Dermis blood vessel endothelial cell (primary cell): ENCODE data around the gene VARS2. TPM values are rescaled to one million over a fixed set of nuclear protein-coding genes. Genes with fewer than 3 reads are reported as not detected.
"Not testable (repeated sequence)": the region's sequence is repeated elsewhere in the genome, so short reads cannot be mapped to it uniquely, and the experiment has no call there.

ENCODE experiments used
- DNase-seq: peaks from one replicate; pipeline ENCODE4 v3.0.0; 2010
- total RNA-seq: library from RNA; depleted of rRNA; stranded (reverse); fragments of >200 nt; gene quantifications from 2 replicates; pipeline ENCODE4 v1.2.3, GENCODE V29; 2014

Gene VARS2
- total RNA-seq, 1 donor from 2014 or later: 11.7 TPM

- no peak for DNase-seq
These were observed 13.1 kb upstream of the VARS2 start for GRCh38 chr6:30900863-30901417.

DNA sequence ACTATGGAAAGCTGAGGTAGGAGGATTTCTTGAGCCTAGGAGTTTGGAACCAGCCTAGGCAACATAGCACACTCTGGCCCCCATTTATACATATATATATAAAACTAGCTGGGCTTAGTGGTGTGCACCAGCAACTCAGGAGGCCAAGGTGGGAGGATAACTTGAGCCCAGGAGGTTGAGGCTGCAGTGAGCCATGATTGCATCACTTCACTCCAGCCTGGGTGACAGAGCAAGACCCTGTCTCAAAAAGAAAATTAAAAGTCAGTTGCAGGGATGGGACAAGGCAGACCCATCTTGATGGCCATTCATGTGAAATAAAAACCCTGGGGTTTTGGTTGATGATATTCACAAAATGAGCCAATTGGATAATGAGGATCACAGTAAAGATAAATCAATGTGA, 12.6 kb upstream of the VARS2 start:
- DNase-seq: no peak

DNA sequence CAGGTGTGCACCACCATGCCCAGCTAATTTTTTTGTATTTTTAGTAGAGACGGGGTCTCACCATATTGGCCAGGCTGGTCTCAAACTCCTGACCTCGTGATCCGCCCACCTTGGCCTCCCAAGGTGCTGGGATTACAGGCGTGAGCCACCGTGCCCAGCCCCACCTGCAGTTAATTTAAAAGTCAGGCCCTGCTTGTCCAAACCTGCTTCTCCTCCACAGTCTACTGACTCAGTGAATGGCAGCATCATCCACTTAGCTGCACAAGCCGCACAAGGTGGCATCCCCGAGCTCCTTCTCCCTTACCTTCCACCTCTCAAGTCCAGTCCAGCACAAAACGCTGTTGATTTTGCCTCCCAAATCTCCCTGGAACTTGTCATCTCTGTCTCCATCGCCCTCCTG, 11.8 kb upstream of the VARS2 start:
- not testable (repeated sequence) for DNase-seq

DNA sequence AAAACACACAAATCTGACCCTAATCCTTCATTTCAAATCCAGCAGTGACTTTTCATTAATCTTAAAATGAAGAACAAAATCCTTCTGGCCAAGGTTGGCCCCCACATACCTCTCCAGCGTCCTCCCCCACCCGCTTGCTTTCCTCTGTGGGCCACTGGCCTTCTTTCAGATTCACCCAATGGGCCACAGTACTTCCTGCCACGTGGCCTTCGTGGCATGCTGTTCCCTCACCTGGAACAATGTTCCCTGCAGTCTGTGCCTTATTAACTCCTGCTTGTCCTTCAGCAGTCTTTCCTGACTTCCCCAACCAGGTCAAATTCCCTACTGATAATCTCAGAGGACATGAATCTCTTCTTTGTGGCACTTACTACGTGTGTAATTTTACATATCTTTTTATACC, 11.3 kb upstream of the VARS2 start:
- DNase-seq: no peak

DNA sequence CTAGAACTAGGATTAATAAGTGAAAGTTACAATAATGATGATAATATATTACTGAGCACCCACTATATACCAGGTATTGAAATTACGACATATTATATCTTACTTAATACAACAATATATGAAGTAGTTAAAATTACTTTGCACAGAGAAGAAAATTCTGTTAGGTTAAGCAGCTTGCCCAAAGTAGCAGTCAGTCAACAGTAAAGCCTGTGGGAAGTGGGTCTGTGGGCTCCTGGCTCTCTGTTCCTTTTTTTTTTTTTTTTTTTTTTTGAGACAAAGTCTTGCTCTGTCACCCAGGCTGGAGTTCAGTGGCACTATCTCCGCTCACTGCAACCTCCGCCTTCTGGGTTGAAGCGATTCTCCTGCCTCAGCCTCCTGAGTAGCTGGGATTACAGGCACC, 10.8 kb upstream of the VARS2 start:
- no peak for DNase-seq

DNA sequence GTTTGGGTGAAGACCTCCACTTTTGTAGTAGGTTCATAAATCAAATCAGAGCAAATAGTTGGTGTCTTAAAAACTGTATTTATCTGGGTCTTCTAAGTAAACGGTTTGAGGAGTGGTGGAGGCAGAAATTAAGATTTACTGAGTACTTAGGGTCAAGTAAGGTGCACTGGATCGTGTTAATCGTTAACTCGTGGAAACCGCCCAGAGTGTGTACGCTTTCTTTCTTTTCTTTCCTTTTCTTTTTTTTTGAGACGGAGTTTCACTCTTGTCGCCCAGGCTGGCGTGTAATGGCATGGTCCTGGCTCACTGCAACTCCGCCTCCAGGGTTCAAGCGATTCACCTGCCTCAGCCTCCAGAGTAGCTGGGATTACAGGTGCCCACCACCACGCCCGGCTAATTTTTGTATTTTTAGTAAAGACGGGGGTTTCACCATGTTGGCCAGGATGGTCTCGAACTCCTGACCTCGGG, 6.7 kb upstream of the VARS2 start:
- not testable (repeated sequence) for DNase-seq

DNA sequence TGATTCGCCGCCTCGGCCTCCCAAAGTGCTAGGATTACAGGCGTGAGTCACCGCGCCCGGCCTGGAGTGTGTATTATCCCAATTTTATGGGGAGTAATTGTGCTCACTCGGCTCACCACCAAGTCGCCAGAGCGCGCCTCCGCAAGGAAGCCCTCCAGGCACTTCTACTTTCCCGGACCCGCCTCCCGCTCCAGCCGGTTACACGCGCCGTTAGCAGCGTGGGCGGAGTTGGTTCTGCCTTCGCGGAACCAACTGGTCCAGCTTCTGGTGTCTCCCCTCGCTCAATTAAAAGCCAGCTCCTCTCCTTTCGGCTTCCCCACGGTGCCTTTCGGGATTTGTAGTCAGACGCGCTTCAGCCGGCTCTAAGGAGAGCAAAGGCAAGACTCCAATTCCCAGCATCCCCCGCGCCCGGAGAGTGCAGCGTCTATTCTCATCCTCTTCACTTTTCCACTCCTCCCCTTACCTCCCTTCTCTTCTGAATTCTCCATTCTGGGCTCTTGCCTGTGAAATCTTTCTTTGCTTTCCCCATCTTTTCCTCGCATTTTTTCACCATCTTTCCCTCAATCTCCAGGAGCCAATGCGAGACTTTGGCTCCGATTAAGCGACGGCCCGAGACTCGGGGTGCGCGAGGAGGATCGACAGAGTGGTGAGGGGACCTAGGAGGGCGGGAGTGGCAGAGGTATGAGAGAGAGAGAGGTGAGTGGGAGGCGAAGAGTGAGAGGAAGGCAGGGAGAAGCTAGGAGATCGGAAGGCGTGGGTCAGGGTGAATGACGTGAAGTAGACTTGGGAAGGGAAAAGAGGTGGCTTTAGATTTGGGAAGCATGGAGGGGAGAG, 6.1 kb upstream of the VARS2 start, which contains the start of gene GTF2H4:
GTF2H4 (plus strand) TSS at position 450 of the 834 bp plus-strand sequence.
- peak; percentile 99 for DNase-seq

DNA sequence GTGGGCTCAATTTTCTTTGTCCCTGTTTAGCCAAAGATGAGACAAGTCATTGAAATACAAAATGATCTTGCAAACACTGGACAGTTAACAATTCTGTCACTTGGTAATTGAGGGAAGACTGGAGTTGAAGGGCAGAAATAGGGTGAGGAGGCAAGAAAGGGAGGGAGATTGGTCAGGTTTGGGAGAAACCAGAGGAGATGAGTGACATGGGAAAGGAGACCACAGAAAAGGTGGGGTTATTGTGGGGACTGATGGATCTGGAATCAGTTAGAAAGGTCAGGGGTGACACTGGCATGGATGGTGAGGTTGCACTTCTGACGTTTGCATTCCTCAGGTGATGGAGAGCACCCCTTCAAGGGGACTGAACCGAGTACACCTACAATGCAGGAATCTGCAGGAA, 5.3 kb upstream of the VARS2 start:
- no peak for DNase-seq

- DNase-seq: not testable (repeated sequence)
These were observed 3.6 kb upstream of the VARS2 start for GRCh38 chr6:30910473-30910872.

- no peak for DNase-seq
These were observed 1.1 kb upstream of the VARS2 start for GRCh38 chr6:30912746-30913520.

GRCh38 chr6:30913721-30914075, 340 bp upstream of the VARS2 start:
- no peak for DNase-seq

GRCh38 chr6:30914854-30915590, 984 bp downstream of the VARS2 start:
- DNase-seq: no peak

DNA sequence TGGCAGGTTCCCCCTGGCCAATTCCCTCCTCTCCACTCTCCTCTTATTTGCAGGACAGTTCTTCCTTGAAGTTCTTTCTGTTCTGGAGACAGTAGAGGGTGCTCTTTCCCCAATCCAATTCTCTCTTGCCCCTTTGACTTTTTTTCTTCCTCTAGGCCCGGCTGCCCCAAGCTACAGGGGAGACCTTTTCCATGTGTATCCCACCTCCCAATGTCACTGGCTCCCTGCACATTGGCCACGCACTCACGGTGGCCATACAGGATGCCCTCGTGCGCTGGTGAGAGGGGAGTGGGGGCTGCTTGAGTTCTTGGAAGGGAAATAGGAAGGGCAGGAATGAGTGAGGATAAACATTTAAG, 1.5 kb downstream of the VARS2 start:
- DNase-seq: peak; percentile 78

- no peak for DNase-seq
These were observed 3.0 kb downstream of the VARS2 start for GRCh38 chr6:30917041-30917440.

DNA sequence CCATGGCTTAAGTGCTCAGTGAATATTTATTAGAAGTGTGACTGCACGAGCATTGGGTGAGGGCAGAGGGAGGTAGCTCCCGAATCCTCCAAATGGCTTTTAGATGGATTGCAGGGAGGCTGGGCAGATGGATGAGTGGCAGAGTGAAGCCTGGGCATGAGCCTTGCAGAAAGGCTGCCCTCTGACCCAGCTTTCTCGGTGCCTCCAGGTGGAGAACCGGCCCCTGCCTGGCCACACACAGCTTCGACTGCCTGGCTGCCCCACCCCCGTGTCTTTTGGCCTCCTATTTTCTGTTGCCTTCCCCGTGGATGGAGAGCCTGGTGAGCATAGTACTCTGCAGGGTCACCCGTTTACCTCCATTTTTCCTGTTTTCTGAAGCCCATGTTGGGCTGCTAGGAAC, 3.4 kb downstream of the VARS2 start:
- no peak for DNase-seq

- no peak for DNase-seq
These were observed 4.6 kb downstream of the VARS2 start for GRCh38 chr6:30918670-30919069.

DNA sequence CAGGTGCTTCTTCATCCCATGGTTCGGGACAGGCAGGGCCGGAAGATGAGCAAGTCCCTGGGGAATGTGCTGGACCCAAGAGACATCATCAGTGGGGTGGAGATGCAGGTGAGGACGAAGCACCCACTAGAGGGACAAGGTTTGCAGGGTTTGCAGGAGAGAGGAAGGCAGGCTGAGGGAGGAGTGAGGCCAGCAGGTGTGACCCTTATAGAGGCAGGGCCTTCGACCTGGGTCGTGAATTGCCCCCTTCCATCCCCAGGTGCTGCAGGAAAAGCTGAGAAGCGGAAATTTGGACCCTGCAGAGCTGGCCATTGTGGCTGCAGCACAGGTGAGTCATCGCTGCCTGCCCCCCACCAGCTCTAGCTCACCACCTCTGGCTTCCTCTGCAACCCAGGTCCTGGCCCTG, 8.4 kb downstream of the VARS2 start:
- no peak for DNase-seq

DNA sequence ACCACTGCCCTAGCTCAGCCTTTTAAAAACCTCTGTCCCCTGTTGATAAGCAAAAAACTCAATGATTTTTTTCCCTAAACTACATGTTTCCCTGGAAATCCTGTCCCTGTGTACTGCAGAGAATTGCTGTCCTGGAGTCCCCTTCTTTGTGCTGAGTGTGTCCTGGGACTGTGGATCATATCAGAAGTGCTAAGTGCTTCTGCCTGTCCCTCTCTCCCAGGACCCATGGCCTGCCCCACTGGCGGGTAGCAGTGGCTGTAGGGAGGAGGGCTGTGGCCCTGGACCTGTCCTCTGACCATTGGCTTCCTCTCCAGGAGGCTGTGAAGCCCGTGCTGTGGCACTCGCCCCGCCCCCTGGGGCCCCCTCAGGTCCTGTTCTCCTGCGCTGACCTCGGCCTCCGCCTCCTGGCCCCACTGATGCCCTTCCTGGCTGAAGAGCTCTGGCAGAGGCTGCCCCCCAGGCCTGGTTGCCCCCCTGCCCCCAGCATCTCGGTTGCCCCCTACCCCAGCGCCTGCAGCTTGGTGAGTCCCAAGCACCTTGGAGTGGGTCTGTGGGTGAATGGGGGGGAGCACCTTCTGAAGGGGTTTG, 10.1 kb downstream of the VARS2 start:
- not testable (repeated sequence) for DNase-seq

- no peak for DNase-seq
These were observed 12.6 kb downstream of the VARS2 start for GRCh38 chr6:30926644-30927043.

GRCh38 chr6:30927080-30927479, 13.0 kb downstream of the VARS2 start:
- not testable (repeated sequence) for DNase-seq

DNA sequence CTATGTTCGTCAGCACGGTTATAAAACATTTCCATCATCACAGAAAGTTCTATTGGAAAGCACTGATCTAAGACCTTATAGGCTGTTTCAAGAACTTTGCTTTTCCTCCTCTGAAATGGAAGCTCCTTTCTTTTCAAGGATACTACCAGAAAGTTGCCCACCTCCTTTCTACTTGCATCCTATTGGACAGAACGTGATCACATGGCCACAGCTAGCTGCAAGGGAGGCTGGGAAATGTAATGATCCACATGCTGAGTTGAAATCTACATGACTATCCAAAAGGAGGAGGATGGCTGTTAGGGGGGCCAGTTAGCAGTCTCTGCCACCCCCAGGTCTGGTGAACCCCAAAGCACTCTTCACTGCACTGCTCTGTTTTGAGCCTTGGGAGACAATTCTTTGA, 14.6 kb downstream of the VARS2 start:
- no peak for DNase-seq

GRCh38 chr6:30930506-30930905, 16.5 kb downstream of the VARS2 start:
- DNase-seq: no peak

DNA sequence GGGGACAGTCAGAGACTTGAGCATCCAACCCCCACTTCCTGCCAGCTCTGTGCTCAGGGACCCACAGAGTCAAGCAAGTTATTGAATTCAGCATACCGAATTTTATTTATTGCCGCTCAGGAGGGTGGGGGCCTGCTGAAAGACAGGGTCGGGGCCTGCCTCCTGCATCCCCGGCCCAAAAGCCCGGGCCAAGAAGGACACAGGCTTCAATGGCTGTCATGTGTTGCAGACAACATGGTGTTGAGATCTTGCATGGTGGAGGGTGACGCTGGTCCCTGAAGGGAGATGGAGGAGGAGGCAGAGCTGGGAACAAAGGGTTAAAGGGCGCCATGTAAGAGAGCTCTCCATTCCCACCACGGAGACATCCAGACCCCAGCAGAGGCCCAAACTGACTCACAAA, 17.2 kb downstream of the VARS2 start:
- DNase-seq: no peak
